Common myeloid progenitor, CD34-positive (primary cell): ENCODE results near the gene MGST3.

ENCODE experiments used
- CTCF ChIA-PET: fragments of 350-600 bp; sonication (Branson Sonifier 250); formaldehyde crosslinking; loops from one replicate; lab custom pipeline; 2021; ENCODE audit warnings: antibody characterized with exemption; lab: Charles Lee
- POLR2A ChIA-PET: fragments of 350-600 bp; sonication (Branson Sonifier 250); formaldehyde crosslinking; loops from one replicate; lab custom pipeline; 2021; ENCODE audit warnings: antibody characterized with exemption; lab: Charles Lee
- DNase-seq, 3 donors: peaks; one replicate each; pipeline versions ENCODE4 v3.0.0 to v3.0.0-alpha.2; 2013
- H3K27ac ChIP-seq, 2 experiments: 1 replicate in 1 of 2; 2 replicates in 1 of 2; pipeline ENCODE4 v1.7.0; 2013; ENCODE audit warnings: inconsistent platforms in 2 of 2, low read length in 2 of 2, mild to moderate bottlenecking in 2 of 2, low read depth in 1 of 2, moderate library complexity in 1 of 2; ENCODE audit not compliant: severe bottlenecking in 2 of 2, insufficient read depth in 1 of 2, poor library complexity in 1 of 2
- H3K27me3 ChIP-seq, 5 experiments: replicated peaks in 2 of 5; 1 replicate in 3 of 5; 2 replicates in 2 of 5; pipeline versions ENCODE4 v1.6.1 to v1.7.0; 2013; ENCODE audit warnings: low read length in 4 of 5, mild to moderate bottlenecking in 2 of 5, moderate library complexity in 2 of 5, inconsistent platforms in 1 of 5; ENCODE audit not compliant: insufficient read depth in 5 of 5, control insufficient read depth in 4 of 5
- H3K36me3 ChIP-seq, 4 experiments: 1 replicate in 2 of 4; 2 replicates in 2 of 4; pipeline versions ENCODE4 v1.6.1 to v1.7.0; 2013; ENCODE audit warnings: low read length in 3 of 4, control low read depth in 1 of 4, mild to moderate bottlenecking in 1 of 4; ENCODE audit not compliant: control insufficient read depth in 4 of 4, insufficient read depth in 4 of 4
- H3K4me1 ChIP-seq, 4 experiments: 1 replicate in 3 of 4; 2 replicates in 1 of 4; pipeline versions ENCODE4 v1.6.1 to v1.7.1; 2013; ENCODE audit warnings: low read length in 3 of 4, mild to moderate bottlenecking in 3 of 4, control low read depth in 1 of 4, inconsistent platforms in 1 of 4, moderate library complexity in 1 of 4; ENCODE audit not compliant: control insufficient read depth in 4 of 4, insufficient read depth in 4 of 4; ENCODE audit errors: control extremely low read depth in 1 of 4
- H3K4me3 ChIP-seq, 7 experiments: 1 replicate in 4 of 7; 2 replicates in 3 of 7; pipeline versions ENCODE4 v1.5.1 to v1.7.0; 2013; ENCODE audit warnings: mild to moderate bottlenecking in 7 of 7, low read length in 6 of 7, moderate library complexity in 6 of 7, inconsistent platforms in 2 of 7, low read depth in 2 of 7, control low read depth in 1 of 7; ENCODE audit not compliant: insufficient read depth in 4 of 7, control insufficient read depth in 1 of 7; ENCODE audit errors: extremely low read depth in 1 of 7
- H3K9me3 ChIP-seq, 5 experiments: 1 replicate in 4 of 5; 2 replicates in 1 of 5; pipeline versions ENCODE4 v1.6.1 to v1.7.1; 2013; ENCODE audit warnings: low read length in 4 of 5, mild to moderate bottlenecking in 2 of 5, inconsistent platforms in 1 of 5, low read depth in 1 of 5, moderate library complexity in 1 of 5; ENCODE audit not compliant: control insufficient read depth in 4 of 5, insufficient read depth in 2 of 5; ENCODE audit errors: control extremely low read depth in 1 of 5
- WGBS: methylation state at CpG from one replicate; pipeline ENCODE4 v1.1.5; 2013; ENCODE audit not compliant: insufficient coverage; 5-methylcytosine and 5-hydroxymethylcytosine counted together

The MGST3 gene

DNA sequence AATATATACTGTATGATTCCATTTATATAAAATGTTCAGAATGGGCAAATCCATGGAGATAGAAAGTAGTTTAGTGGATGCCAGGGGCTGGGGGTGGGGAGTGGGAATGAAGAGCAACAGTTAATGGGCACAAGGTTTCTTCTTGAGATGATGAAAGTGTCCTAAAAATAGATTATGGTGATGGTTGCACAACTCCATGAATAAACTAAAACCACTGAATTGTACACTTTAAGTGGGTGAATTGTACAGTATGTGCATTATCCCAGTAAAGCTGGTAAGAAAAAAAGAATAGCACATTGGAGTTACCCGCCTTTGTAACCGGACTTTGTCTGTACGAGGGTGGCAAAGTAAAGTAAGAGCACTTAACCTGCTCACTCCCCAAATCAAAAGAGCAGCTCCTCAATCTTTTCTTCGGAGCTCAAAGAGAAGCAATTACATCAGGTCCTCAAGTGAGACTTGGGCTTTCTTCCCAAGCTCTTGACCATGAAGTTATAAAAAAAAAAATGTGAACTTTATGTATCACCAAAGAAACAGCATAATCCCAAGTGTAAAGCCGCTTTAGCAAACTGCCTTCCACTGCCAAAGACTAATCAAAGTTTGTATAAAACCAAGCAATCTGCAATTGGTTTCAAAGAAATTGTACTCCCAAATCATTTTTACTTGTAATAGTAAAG lies 35.3 kb downstream of the MGST3 start:
- no peak for DNase-seq
- peaks cover 18 to 74% (median 53%) of the 10 kb centered on the region in 4 experiments for H3K36me3 ChIP-seq
- H3K9me3 ChIP-seq: no peaks in the 10 kb centered on the region
- WGBS: 80% methylated on average over 1 of the region's 5 CpGs
- ChIA-PET CTCF (interaction anchor here (0.8 to 2.4 kb wide), 3 partner anchors 9 to 179 kb away, joined by 3 to 7 read pairs (median 5); no protein-coding TSS in a partner anchor), POLR2A (no interaction called here)
- H3K27ac ChIP-seq: no peak overlapping the region
- no peaks in the 10 kb centered on the region for H3K27me3 ChIP-seq
- peaks cover 0 to 6% (median 0%) of the 10 kb centered on the region in 4 experiments for H3K4me1 ChIP-seq
- H3K4me3 ChIP-seq: no peak overlapping the region

- 96% methylated on average over 3 of the region's 3 CpGs for WGBS
- Histone ChIP-seq H3K27ac (no peak overlapping the region), H3K4me1 (peaks cover 0 to 6% (median 0%) of the 10 kb centered on the region in 4 experiments), H3K27me3 (no peaks in the 10 kb centered on the region), H3K36me3 (peaks cover 18 to 76% (median 45%) of the 10 kb centered on the region in 4 experiments), H3K9me3 (no peaks in the 10 kb centered on the region), H3K4me3 (no peak overlapping the region)
- ChIA-PET POLR2A (no interaction called here), CTCF (interaction anchor here (2.4 kb wide), 1 partner anchor 11 kb away, joined by 7 read pairs; no protein-coding TSS in a partner anchor)
- no peak for DNase-seq
Observed at GRCh38 chr1:165668184-165668583, 37.1 kb downstream of the MGST3 start.

DNA sequence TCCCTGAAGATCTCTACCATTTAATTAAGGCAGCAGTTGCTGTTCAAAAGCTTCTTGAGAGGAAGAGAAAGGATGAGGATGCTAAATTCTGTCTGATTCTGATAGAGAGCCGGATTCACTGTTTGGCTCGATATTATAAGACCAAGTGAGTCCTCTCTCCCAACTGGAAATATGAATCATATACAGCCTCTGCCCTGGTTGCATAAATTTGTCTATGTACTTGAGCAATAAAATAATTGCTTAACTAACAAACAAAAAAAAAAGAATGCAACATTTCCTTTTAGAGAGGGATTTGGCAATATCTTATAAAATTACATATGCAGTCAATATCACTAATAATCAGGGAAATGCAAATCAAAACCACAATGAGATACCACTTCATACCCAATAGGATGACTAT lies 40.5 kb downstream of the MGST3 start:
- DNase-seq: no peak
- H3K9me3 ChIP-seq: peaks cover 0 to 5% (median 0%) of the 10 kb centered on the region in 5 experiments
- no CpG with 5 or more reads among the region's 2 CpGs for WGBS
- H3K4me3 ChIP-seq: no peak overlapping the region
- no peaks in the 10 kb centered on the region for H3K27me3 ChIP-seq
- H3K36me3 ChIP-seq: peaks cover 21 to 52% (median 35%) of the 10 kb centered on the region in 4 experiments
- H3K4me1 ChIP-seq: peaks cover 0 to 3% (median under 1%) of the 10 kb centered on the region in 4 experiments
- CTCF ChIA-PET: no interaction called here
- POLR2A ChIA-PET: no interaction called here
- no peak overlapping the region for H3K27ac ChIP-seq

DNA sequence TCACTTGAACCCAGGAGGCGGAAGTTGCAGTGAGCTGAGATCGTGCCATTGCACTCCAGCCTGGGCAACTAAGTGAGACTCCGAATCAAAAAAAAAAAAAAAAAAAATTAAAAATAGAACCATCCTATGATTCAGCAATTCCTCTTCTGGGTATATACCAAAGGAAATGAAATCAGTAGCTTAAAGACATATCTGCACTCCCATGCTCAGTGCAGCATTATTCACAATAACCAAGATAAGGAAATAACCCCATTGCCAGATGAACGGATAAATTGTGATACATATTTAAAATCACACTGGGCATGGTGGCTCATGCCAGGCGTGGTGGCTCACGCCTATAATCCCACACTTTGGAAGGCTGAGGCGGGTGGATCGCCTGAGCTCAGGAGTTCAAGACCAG lies 43.6 kb downstream of the MGST3 start:
- WGBS: 38% methylated on average over 3 of the region's 8 CpGs
- CTCF ChIA-PET: interaction anchor here (1.0 kb wide), 1 partner anchor 23 kb away, joined by 3 read pairs; no protein-coding TSS in a partner anchor
- peak in 2 of 3 donors; percentile 23 to 41 for DNase-seq
- Histone ChIP-seq H3K4me1 (peaks cover 0 to 3% (median 0%) of the 10 kb centered on the region in 4 experiments), H3K27me3 (no peaks in the 10 kb centered on the region), H3K4me3 (no peak overlapping the region), H3K27ac (no peak overlapping the region), H3K36me3 (peaks cover 17 to 51% (median 39%) of the 10 kb centered on the region in 4 experiments), H3K9me3 (peaks cover 0 to 5% (median 0%) of the 10 kb centered on the region in 5 experiments)
- POLR2A ChIA-PET: interaction anchor here (0.7 to 0.9 kb wide), 2 partner anchors 77 to 1056 kb away, joined by 3 to 5 read pairs; no protein-coding TSS in a partner anchor

- DNase-seq: no peak
- Histone ChIP-seq H3K4me1 (peaks cover 0 to 3% (median 0%) of the 10 kb centered on the region in 4 experiments), H3K4me3 (no peak overlapping the region), H3K9me3 (peaks cover 0 to 5% (median 0%) of the 10 kb centered on the region in 5 experiments), H3K27ac (no peak overlapping the region), H3K27me3 (no peaks in the 10 kb centered on the region), H3K36me3 (peaks cover 22 to 60% (median 45%) of the 10 kb centered on the region in 4 experiments)
- no CpG with 5 or more reads among the region's 1 CpG for WGBS
- CTCF ChIA-PET: interaction anchor here (1.4 kb wide), 1 partner anchor 10 kb away, joined by 4 read pairs; no protein-coding TSS in a partner anchor
- POLR2A ChIA-PET: no interaction called here
Observed at GRCh38 chr1:165675794-165676193, 44.8 kb downstream of the MGST3 start.

DNA sequence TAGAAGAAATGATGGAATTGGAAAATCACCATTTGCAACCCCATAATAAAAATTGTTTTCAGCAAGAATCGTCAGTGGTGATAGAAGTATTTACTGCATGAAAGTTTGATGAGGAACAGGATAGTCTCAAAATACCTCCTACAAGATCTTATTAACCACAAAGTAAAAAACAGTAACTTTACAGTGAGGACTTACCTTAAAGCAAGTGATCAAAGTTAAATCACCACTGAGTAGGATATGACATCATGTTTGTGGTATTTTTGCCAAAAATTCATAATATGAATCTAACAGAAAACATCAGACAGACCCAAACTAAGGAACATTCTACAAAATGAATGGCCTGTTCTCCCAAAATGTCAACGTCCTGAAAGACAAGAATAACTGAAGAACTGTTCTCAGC lies 47.5 kb downstream of the MGST3 start:
- Histone ChIP-seq H3K4me1 (peaks cover 0 to 3% (median 0%) of the 10 kb centered on the region in 4 experiments), H3K4me3 (no peak overlapping the region), H3K36me3 (peaks cover 25 to 70% (median 55%) of the 10 kb centered on the region in 4 experiments), H3K9me3 (peaks cover 0 to 5% (median 0%) of the 10 kb centered on the region in 5 experiments), H3K27me3 (no peaks in the 10 kb centered on the region), H3K27ac (no peak overlapping the region)
- WGBS: no CpG with 5 or more reads among the region's 2 CpGs
- CTCF ChIA-PET: no interaction called here
- no peak for DNase-seq
- POLR2A ChIA-PET: no interaction called here
